GM10248 (cell line): ENCODE results near the gene GNAT1.

ENCODE experiments used
- CTCF ChIA-PET: fragments of 300-600 bp; sonication (Branson Sonifier 250); formaldehyde crosslinking; extraction: SDS; loops from one replicate; lab custom pipeline; 2021; ENCODE audit warnings: antibody characterized with exemption; lab: Yijun Ruan, JAX
- POLR2A ChIA-PET: fragments of 350-650 bp; sonication (Branson Sonifier 250); formaldehyde crosslinking; extraction: SDS; loops from one replicate; lab custom pipeline; 2020; ENCODE audit warnings: antibody characterized with exemption; lab: Yijun Ruan, JAX
- DNase-seq: peaks from one replicate; pipeline ENCODE4 v3.0.0; 2012; ENCODE audit errors: extremely low spot score
- CTCF ChIP-seq: IDR thresholded peaks from 2 replicates; pipeline ENCODE4 v1.5.1; 2012; ENCODE audit warnings: mild to moderate bottlenecking, low read depth; ENCODE audit errors: extremely low read depth, missing control alignments, control extremely low read depth

Gene GNAT1

GRCh38 chr3:50174947-50175524 is 16.4 kb upstream of the GNAT1 start:
- ChIA-PET CTCF (interaction anchor here (0.8 to 1.5 kb wide), 4 partner anchors 14 to 19 kb away, joined by 3 to 4 read pairs (median 3); no protein-coding TSS in a partner anchor), POLR2A (no interaction called here)
- no peak for DNase-seq
- TF ChIP-seq CTCF: no peak

- DNase-seq: no peak
- no peak for TF ChIP-seq CTCF
- ChIA-PET CTCF (no interaction called here), POLR2A (no interaction called here)
Measured at GRCh38 chr3:50177346-50177745, 14.1 kb upstream of the GNAT1 start.

GRCh38 chr3:50179710-50180109 is 11.7 kb upstream of the GNAT1 start:
- POLR2A ChIA-PET: no interaction called here
- no peak for TF ChIP-seq CTCF
- CTCF ChIA-PET: interaction anchor here (1.0 to 1.6 kb wide), 4 partner anchors 11 to 59 kb away, joined by 3 to 4 read pairs (median 3); partner anchors contain the start of gene GNAT1
- DNase-seq: no peak

GRCh38 chr3:50181985-50182384 is 9.4 kb upstream of the GNAT1 start:
- no peak for TF ChIP-seq CTCF
- ChIA-PET CTCF (interaction anchor here (0.9 to 16.1 kb wide), 8 partner anchors 9 to 59 kb away, joined by 3 to 393 read pairs (median 4); no protein-coding TSS in a partner anchor), POLR2A (no interaction called here)

GRCh38 chr3:50182533-50183099 is 8.8 kb upstream of the GNAT1 start:
- POLR2A ChIA-PET: no interaction called here
- TF ChIP-seq CTCF: no peak
- CTCF ChIA-PET: interaction anchor here (0.8 to 16.1 kb wide), 7 partner anchors 9 to 38 kb away, joined by 3 to 393 read pairs (median 5); partner anchors contain the start of gene GNAT1
- no peak for DNase-seq

More at GRCh38 chr3:50181985-50182384, 9.4 kb upstream of the GNAT1 start:
- DNase-seq: no peak

GRCh38 chr3:50183755-50184154 is 7.7 kb upstream of the GNAT1 start:
- DNase-seq: no peak
- POLR2A ChIA-PET: no interaction called here
- TF ChIP-seq CTCF: no peak
- CTCF ChIA-PET: interaction anchor here (2.0 to 16.1 kb wide), 3 partner anchors 11 to 37 kb away, joined by 5 to 393 read pairs (median 19); no protein-coding TSS in a partner anchor
